ENCODE measurements around the gene TFB1M. TPM values are rescaled to one million over a fixed set of nuclear protein-coding genes. Genes with fewer than 3 reads are reported as not detected.
"Not testable (repeated sequence)": the region's sequence is repeated elsewhere in the genome, so short reads cannot be mapped to it uniquely, and the experiment has no call there.

Gene TFB1M
- total RNA-seq, 2 experiments from 2014 or later: 25.8 to 26.5 TPM

- Mint-ChIP-seq H3K9me3 (no peaks in the 10 kb centered on the region), H3K4me1 (no peaks in the 10 kb centered on the region), H3K4me3 (no peak overlapping the region), H3K27ac (no peak overlapping the region), H3K27me3 (no peaks in the 10 kb centered on the region), H3K36me3 (ENCODE audit: low read depth) (peaks cover 35% of the 10 kb centered on the region)
- DNase-seq: no peak
- CTCF ChIA-PET: interaction anchor here (0.5 to 1.3 kb wide), 2 partner anchors 10 to 61 kb away, joined by 3 to 5 read pairs; no protein-coding TSS in a partner anchor
- POLR2A ChIA-PET: no interaction called here
Observed at GRCh38 chr6:155278319-155279049, 35.8 kb downstream of the TFB1M start.

GRCh38 chr6:155276638-155277037 is 37.6 kb downstream of the TFB1M start:
- H3K36me3 Mint-ChIP-seq (ENCODE audit: low read depth): peaks cover 31% of the 10 kb centered on the region
- H3K4me3 Mint-ChIP-seq: no peak overlapping the region
- no peak for DNase-seq
- CTCF ChIA-PET: interaction anchor here (1.0 to 2.4 kb wide), 2 partner anchors 11 to 29 kb away, joined by 3 to 6 read pairs; no protein-coding TSS in a partner anchor
- POLR2A ChIA-PET: no interaction called here
- no peaks in the 10 kb centered on the region for H3K9me3 Mint-ChIP-seq
- H3K4me1 Mint-ChIP-seq: no peaks in the 10 kb centered on the region
- H3K27me3 Mint-ChIP-seq: no peaks in the 10 kb centered on the region
- H3K27ac Mint-ChIP-seq: no peak overlapping the region

- Mint-ChIP-seq H3K4me3 (no peak overlapping the region), H3K27ac (no peak overlapping the region), H3K36me3 (ENCODE audit: low read depth) (peaks cover 30% of the 10 kb centered on the region), H3K9me3 (no peaks in the 10 kb centered on the region), H3K4me1 (no peaks in the 10 kb centered on the region), H3K27me3 (no peaks in the 10 kb centered on the region)
- ChIA-PET POLR2A (no interaction called here), CTCF (interaction anchor here (0.6 to 2.4 kb wide), 3 partner anchors 25 to 60 kb away, joined by 3 to 6 read pairs (median 3); no protein-coding TSS in a partner anchor)
- no peak for DNase-seq
Observed at GRCh38 chr6:155275808-155276480, 38.3 kb downstream of the TFB1M start.

- H3K27me3 Mint-ChIP-seq: no peaks in the 10 kb centered on the region
- no peaks in the 10 kb centered on the region for H3K4me1 Mint-ChIP-seq
- peaks cover 22% of the 10 kb centered on the region for H3K36me3 Mint-ChIP-seq (ENCODE audit: low read depth)
- CTCF ChIA-PET: no interaction called here
- no peak for DNase-seq
- H3K9me3 Mint-ChIP-seq: no peaks in the 10 kb centered on the region
- H3K4me3 Mint-ChIP-seq: no peak overlapping the region
- POLR2A ChIA-PET: no interaction called here
- no peak overlapping the region for H3K27ac Mint-ChIP-seq
Observed at GRCh38 chr6:155274533-155274932, 39.8 kb downstream of the TFB1M start.

- peaks cover 18% of the 10 kb centered on the region for H3K36me3 Mint-ChIP-seq (ENCODE audit: low read depth)
- no peaks in the 10 kb centered on the region for H3K27me3 Mint-ChIP-seq
- POLR2A ChIA-PET: no interaction called here
Observed at GRCh38 chr6:155274106-155274505, 40.2 kb downstream of the TFB1M start.

GRCh38 chr6:155273431-155273830 is 40.9 kb downstream of the TFB1M start:
- Mint-ChIP-seq H3K4me3 (no peak overlapping the region), H3K36me3 (ENCODE audit: low read depth) (peaks cover 15% of the 10 kb centered on the region), H3K27me3 (no peaks in the 10 kb centered on the region), H3K27ac (no peak overlapping the region), H3K4me1 (no peaks in the 10 kb centered on the region), H3K9me3 (no peaks in the 10 kb centered on the region)
- ChIA-PET CTCF (interaction anchor here (0.9 to 1.1 kb wide), 3 partner anchors 14 to 15 kb away, joined by 3 read pairs; no protein-coding TSS in a partner anchor), POLR2A (no interaction called here)
- no peak for DNase-seq

More at GRCh38 chr6:155274106-155274505, 40.2 kb downstream of the TFB1M start:
- DNase-seq: no peak
- CTCF ChIA-PET: no interaction called here
- Mint-ChIP-seq H3K27ac (no peak overlapping the region), H3K4me3 (no peak overlapping the region), H3K9me3 (no peaks in the 10 kb centered on the region), H3K4me1 (no peaks in the 10 kb centered on the region)

GRCh38 chr6:155272353-155273232 is 41.7 kb downstream of the TFB1M start:
- POLR2A ChIA-PET: no interaction called here
- no peak overlapping the region for H3K4me3 Mint-ChIP-seq
- CTCF ChIA-PET: interaction anchor here (0.9 to 1.1 kb wide), 4 partner anchors 14 to 94 kb away, joined by 3 to 4 read pairs (median 3); no protein-coding TSS in a partner anchor
- H3K36me3 Mint-ChIP-seq (ENCODE audit: low read depth): peaks cover 16% of the 10 kb centered on the region
- no peak for DNase-seq
- H3K27ac Mint-ChIP-seq: peak overlapping the region; percentile 76
- no peaks in the 10 kb centered on the region for H3K27me3 Mint-ChIP-seq
- no peaks in the 10 kb centered on the region for H3K9me3 Mint-ChIP-seq
- peaks cover 5% of the 10 kb centered on the region for H3K4me1 Mint-ChIP-seq

- H3K36me3 Mint-ChIP-seq (ENCODE audit: low read depth): peaks cover 12% of the 10 kb centered on the region
- no peaks in the 10 kb centered on the region for H3K27me3 Mint-ChIP-seq
- H3K9me3 Mint-ChIP-seq: no peaks in the 10 kb centered on the region
- no peak overlapping the region for H3K27ac Mint-ChIP-seq
- POLR2A ChIA-PET: interaction anchor here (0.6 kb wide), 1 partner anchor 11 kb away, joined by 9 read pairs; no protein-coding TSS in a partner anchor
- no peak for DNase-seq
- H3K4me1 Mint-ChIP-seq: peaks cover 8% of the 10 kb centered on the region
- CTCF ChIA-PET: interaction anchor here (0.7 to 1.5 kb wide), 2 partner anchors 19 to 958 kb away, joined by 3 read pairs; no protein-coding TSS in a partner anchor
- no peak overlapping the region for H3K4me3 Mint-ChIP-seq
Observed at GRCh38 chr6:155271145-155271544, 43.1 kb downstream of the TFB1M start.

GRCh38 chr6:155270561-155271091 is 43.7 kb downstream of the TFB1M start:
- Mint-ChIP-seq H3K27me3 (no peaks in the 10 kb centered on the region), H3K4me1 (peaks cover 8% of the 10 kb centered on the region), H3K9me3 (no peaks in the 10 kb centered on the region), H3K27ac (no peak overlapping the region), H3K36me3 (ENCODE audit: low read depth) (peaks cover 13% of the 10 kb centered on the region), H3K4me3 (no peak overlapping the region)
- no peak for DNase-seq
- ChIA-PET CTCF (interaction anchor here (0.8 to 1.5 kb wide), 3 partner anchors 11 to 19 kb away, joined by 3 read pairs; no protein-coding TSS in a partner anchor), POLR2A (interaction anchor here (0.6 kb wide), 1 partner anchor 11 kb away, joined by 9 read pairs; no protein-coding TSS in a partner anchor)

GRCh38 chr6:155269765-155270164 is 44.5 kb downstream of the TFB1M start:
- Mint-ChIP-seq H3K4me1 (peaks cover 8% of the 10 kb centered on the region), H3K27ac (no peak overlapping the region), H3K36me3 (ENCODE audit: low read depth) (peaks cover 13% of the 10 kb centered on the region), H3K4me3 (no peak overlapping the region), H3K9me3 (no peaks in the 10 kb centered on the region), H3K27me3 (no peaks in the 10 kb centered on the region)
- no peak for DNase-seq
- ChIA-PET CTCF (interaction anchor here (0.8 to 2.1 kb wide), 5 partner anchors 8 to 62 kb away, joined by 3 to 5 read pairs (median 3); no protein-coding TSS in a partner anchor), POLR2A (no interaction called here)

GRCh38 chr6:155268088-155268867 is 46.0 kb downstream of the TFB1M start:
- H3K4me3 Mint-ChIP-seq, POLR2A ChIA-PET, H3K4me1 Mint-ChIP-seq, H3K27me3 Mint-ChIP-seq, H3K9me3 Mint-ChIP-seq, H3K27ac Mint-ChIP-seq: not testable (repeated sequence)
- peaks cover 16% of the 10 kb centered on the region for H3K36me3 Mint-ChIP-seq (ENCODE audit: low read depth)
- DNase-seq: peak; percentile 36
- CTCF ChIA-PET: interaction anchor here (1.0 to 2.1 kb wide), 4 partner anchors 9 to 91 kb away, joined by 3 to 5 read pairs (median 4); no protein-coding TSS in a partner anchor
